GM19463 (cell line): ENCODE data around the gene TAB3.

Experiments
- ATAC-seq: cut with Tn5 transposase; IDR thresholded peaks from one replicate; pipeline ENCODE4 v1.9.1; 2021; ENCODE audit warnings: mild to moderate bottlenecking, moderate library complexity; ENCODE audit not compliant: unreplicated experiment

The TAB3 gene, protein sequence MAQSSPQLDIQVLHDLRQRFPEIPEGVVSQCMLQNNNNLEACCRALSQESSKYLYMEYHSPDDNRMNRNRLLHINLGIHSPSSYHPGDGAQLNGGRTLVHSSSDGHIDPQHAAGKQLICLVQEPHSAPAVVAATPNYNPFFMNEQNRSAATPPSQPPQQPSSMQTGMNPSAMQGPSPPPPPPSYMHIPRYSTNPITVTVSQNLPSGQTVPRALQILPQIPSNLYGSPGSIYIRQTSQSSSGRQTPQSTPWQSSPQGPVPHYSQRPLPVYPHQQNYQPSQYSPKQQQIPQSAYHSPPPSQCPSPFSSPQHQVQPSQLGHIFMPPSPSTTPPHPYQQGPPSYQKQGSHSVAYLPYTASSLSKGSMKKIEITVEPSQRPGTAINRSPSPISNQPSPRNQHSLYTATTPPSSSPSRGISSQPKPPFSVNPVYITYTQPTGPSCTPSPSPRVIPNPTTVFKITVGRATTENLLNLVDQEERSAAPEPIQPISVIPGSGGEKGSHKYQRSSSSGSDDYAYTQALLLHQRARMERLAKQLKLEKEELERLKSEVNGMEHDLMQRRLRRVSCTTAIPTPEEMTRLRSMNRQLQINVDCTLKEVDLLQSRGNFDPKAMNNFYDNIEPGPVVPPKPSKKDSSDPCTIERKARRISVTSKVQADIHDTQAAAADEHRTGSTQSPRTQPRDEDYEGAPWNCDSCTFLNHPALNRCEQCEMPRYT

DNA sequence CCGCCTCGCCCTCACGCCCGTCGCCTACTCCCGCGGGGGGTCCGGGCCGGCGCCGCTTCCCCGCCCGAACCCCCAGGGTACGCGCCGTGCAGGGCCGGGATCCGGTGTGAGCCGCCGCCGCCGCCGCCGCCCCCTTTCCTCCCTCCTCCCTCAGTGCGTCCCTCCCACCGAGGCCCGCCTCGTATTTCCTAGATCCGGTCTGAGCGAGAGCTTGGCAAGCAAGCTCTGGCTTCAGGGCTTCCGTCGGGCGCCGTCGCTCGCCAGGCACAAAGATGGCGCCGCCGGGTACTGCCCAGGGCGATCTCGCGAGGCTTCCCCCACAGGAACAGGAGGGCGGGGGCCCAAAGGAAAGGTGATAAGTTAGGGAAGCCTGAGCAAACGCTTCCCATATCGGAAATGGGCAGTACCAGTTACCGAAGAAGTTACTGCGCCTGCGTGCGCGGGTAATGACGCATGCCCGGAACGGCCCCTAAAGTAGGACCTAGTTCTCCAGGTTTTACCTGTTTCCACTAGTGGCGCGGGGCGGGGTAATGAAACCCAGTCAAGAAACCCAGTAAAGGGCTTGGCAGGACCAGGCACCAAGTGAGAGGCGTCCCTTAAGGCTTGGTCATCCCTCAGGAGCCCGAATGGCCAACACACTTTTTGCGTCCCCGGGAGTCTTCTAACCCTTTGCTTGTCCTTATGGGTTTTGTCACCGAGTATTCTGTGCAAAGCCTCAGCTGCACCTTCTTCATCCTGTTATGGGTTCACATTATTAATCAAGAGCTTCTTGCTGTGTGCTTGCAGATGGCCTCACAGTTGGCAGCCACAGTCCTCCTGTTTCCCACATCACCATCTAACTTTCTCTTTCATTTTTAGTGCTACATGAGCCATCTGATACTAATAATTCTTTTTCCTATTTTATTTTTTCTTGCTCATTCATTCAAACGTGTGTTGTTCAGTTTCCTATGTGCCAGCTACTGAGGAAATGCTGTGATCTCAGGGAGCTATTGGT is at the start of gene TAB3:
Gene TAB3 (minus strand): TSS at position 108 of the 994 bp plus-strand sequence. CDS start 29,666 bp downstream, outside the sequence.
- ATAC-seq = peak; percentile 90

DNA sequence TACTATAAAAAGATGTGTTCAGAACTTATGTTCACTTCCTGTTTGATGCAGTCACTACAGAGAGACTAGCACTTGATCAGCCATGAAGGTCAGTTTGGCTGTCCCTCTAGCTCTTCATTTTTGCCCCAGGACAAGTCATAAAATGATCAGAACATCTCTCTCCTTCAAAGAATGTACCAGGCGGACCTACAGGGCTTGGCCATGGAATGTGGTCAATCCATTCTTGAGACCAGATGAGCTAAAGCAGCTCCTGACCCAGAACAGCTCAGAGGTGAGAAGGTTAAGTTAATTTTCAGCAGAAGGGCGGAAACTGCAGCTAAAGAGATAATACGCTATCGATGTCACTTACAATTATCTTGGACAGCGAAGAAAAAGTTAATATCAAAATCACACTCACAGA is 49.2 kb upstream of the TAB3 start:
- ATAC-seq = no peak

DNA sequence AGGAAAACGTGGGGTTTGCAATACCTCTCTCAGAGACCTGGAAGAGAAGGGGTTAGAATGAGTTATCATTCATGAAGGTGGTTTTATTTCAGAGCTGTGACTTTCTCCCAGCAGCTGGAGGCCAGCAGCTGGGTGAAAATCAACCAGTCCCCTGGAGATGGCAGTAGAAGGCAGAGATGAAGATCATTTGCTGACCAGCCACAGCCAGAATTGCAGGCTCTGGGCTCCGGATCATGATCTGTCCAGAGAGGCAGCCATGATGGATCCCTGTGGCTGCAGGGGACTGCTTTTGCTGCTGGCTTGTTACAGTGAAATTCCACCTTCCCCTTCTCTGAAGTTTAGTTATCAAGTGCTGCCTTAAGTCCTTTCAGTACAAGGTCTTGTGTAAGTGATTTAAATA is 46.9 kb upstream of the TAB3 start:
- no peak for ATAC-seq

DNA sequence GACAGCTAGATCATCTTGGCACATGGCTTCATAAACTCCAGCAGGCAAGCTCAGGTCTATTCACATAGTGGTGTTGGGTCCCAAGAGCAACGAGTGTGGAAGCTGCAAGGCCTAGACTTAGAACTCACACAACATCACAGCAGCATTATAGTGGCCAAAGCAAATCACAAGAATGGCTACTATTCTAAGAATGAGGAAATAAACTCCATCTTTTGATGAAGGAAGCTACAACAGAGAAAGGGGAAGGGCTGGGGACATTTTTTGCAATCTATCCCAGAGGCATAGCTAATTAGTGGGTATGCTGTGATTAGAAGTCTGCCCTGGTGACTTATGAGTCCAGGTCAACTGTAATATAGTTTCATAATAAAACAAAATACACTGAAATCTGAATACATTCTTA is 42.9 kb upstream of the TAB3 start:
- no peak for ATAC-seq

DNA sequence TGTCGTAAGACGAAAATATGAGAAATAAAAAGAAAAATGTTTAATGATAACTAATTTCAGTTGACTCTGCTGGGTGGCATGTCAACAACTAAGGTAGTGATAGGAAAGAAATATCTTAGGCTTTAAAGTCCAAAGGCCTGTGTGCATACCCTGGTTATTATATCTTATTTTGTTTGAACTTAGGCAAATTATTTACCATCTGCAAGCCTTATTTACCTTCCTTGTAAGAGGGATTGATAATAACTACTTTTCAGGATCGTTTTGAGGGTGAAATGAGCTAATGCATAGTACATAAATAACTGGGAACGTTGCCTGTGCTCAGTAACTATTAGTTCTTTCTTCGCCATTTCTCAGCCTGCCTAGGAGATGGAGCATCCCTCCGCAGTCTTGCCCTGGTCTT is 41.6 kb upstream of the TAB3 start:
- ATAC-seq = no peak

DNA sequence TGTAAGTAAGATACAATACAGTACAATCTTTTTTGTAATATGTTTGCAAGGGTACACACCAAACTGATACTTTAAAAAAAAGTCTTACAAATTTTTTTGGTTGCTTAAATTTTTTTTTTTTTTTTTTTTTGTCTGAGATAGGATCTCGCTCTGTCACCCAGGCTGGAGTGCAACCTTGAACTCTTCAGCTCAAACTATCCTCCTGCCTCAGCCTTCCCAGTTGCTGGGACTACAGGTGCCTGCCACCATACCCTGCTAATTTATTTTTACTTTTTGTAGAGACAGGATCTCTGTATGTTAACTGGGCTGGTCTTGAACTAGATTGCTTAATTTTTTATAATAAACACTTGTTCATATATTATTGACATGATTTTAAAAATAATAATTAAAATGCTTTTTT is 41.1 kb upstream of the TAB3 start:
- no peak for ATAC-seq

DNA sequence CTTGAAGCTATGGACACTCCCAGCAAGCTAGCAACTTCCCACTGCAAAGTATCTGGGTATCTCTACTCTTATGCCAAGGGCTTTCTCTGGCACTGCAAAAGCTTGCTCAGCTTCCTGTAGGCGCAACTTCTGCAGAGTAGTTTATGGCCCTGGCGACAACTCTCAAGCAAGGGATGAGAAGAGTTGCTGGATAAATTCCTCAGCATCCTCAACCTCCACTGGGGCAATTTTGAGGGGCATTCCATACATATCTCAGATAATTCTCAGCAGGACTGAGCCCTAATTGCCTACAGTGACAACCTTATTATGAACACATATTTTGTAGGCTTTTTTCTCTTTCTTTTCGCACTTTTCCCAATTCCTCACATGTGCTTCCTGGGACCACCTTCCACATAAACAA is 31.2 kb upstream of the TAB3 start:
- ATAC-seq = no peak

DNA sequence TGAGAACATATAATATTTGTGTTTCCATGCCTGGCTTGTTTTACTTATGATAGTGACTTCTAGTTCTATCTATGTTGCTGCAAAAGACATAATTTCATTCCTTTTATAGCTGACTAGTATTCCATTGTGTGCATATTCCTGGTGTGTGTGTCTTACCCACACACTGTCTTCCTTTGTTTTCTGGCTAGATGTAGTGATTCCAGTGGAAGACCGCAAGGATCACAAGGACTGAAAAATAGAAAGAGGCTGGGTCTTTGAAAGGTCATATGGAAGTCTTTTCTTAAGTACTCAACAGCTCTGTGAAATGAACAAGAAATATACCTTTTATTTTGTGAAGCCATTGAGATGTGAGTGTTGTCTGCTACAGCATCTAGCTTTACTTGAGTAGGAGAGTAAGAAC is 29.4 kb upstream of the TAB3 start:
- no peak for ATAC-seq

DNA sequence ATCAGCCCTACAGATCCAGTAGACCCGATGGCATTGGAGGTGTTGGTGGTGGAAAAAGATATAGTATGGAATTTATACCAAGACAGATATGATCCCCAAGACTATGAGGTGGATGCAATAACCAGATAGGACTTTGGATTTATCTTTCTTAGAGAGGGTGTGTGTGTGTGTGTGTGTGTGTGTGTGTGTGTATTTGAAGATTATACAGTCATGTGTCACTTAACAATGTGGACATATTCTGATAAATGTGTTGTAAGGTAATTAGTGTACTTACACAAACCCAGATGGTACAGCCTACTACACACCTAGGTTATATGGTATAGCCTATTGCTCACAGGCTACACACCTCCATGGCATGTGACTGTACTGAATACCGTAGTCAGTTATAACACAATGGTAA is 24.4 kb upstream of the TAB3 start:
- ATAC-seq = no peak

DNA sequence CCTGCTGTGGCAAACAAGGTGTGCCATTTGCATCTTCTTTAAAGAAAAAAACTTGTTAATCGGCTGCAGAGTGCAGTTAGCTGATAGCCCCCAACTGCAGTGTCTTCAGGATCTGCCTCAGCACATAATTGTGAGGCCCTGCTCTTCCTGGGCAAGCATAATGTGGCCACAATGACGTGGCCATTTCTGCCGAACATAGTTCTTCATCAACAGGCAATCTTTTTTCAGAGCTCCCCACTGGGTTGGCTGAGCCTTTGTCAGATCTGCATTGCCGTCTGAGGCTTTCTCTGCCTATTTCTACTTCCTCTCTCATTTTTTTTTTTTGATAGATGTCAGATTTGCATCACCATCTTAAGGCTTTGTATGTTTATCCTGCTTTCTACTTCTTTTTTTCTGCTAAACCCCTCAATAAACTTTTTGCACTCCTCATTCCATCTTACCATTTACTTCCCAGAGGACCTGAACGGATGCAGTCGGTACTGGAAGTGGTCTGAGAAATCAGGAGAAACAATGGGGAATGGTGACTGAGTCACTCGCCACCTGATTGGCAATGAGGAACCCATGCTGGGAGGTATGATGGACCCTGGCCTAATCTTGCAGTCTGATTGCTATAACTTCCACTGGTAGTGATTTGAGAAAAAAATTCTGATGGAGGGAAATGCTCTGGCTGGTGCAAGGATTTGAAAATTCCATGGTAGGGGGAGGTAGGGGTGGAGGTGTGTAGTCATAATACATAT is 21.2 kb upstream of the TAB3 start:
- no peak for ATAC-seq

DNA sequence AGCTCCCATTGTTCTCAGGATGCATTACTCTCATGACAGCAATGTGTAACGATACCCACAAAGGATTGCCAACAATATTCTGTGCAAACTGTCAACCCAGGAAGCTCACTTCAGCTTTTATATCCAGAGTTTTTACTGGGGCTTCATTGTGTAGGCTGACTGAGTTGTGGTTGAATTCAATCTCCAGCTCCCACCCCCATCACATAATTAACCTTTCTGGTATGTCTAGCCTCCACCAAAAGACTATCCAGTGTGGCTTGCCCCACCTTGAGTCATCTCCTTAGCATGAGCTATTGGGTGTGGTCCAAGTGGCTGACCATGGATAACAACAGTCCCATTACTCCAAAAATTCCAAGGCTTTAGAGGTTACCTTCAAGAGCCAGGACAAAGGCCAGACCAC is 17.7 kb upstream of the TAB3 start:
- ATAC-seq = no peak

DNA sequence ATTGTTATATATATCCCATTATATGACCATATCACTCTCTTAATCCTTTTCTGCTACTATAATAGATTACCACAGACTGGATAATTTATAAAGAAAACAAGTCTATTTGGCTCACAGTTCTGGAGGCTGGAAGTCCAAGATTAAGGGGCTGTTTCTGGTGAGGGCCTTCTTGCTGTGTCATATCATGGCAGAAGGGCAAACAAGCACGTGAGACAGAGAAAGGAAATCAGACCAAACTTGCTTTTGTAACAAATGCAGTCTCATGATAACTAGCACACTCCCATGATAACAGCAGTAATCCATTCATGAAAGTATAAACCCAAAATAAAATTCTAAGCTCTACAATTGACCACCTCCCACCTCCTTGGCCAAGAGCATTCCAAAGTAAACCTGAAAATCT is 16.3 kb upstream of the TAB3 start:
- ATAC-seq = no peak

DNA sequence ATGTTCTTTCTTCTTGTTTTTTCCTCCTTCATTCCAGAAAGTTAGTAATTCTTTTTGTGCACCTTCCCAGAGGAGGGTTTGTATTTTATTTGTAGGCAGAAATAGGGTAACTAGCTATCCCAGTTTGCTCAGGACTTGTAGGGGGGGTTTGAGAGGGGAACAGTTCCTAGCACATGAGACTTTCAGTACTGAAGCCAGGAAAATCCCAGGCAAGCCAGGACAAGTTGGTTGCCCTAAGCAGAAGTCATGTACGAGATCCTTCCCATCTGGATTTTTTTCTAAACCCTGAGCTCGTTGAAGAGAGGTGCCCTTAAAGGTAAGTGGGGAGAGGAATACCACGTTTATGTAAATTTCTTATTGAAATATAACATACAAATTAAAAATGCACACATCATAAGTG is 15.6 kb upstream of the TAB3 start:
- ATAC-seq = no peak

DNA sequence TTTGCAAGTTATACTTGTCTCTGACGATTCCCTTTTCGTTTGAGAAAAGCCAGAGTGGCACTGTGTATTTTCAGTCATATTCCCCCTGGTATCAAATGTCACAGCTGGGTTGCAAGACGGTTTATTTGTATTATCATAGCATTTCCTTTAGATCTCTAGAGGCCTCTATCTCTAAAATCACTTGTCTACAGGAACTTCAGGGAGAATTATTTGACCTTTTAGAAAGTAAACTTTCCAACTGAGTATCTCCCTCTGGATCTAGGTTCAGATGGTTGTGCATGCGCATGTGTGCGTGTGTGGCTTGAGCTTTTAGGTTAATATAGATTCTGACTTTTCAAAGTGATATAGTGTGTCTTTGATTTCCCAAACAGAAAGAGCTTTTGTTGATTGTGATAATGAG is 15.1 kb upstream of the TAB3 start:
- no peak for ATAC-seq

DNA sequence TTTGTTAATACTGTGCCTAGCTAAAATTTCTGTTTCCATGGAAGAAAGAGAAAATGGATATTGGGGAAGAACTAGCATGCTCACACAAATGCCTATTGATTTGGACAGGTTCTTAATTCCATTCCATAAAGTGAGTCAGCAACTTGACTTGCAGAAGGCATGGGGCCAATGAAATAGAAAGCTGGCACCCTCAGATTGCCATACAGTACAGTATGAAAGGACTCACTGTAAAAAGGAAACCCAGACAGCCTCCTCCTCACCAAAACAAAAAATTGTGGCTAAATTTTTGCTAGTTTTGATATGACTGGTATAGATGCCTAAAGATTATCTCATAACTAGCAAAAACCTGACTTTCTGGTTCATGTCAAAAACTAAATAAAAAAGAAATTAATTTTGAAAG is 11.2 kb upstream of the TAB3 start:
- ATAC-seq = no peak

DNA sequence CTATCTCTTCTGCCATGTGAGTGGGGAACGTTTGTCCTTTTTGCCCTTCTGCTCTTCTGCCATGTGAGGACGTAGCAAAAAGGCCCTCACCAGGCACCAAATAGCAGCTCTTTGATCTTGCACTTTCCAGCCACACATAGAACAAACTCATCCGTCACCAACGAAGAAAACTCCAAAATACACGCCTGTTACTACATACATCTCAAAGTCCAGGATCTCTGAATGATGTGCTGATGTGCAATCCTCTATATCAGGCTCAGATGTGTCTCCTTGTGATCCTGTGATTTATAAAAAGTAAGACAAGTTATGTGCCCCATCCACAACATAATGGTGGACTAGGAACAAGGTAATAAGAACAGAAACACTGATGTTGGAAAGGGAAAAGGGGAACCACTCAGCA is 9.8 kb upstream of the TAB3 start:
- no peak for ATAC-seq

DNA sequence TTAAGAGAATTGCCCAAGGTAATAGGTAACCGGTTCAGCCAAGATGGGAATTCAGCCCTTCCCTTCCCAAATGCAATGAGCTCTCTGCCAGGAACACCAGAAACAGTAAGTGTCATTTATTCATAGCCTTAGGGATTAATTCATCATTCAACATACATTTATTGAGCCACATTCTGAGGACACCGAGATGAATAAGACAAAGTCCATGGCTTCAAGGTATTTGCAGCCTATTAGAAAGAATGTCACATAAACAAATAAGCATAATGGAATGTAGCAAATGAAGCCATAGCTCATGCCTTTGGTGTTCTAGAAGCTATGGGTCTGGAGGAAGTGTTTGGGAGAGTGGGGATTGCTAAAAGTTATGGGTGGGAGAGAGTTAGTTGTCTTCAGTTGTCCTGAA is 6.3 kb upstream of the TAB3 start:
- no peak for ATAC-seq

DNA sequence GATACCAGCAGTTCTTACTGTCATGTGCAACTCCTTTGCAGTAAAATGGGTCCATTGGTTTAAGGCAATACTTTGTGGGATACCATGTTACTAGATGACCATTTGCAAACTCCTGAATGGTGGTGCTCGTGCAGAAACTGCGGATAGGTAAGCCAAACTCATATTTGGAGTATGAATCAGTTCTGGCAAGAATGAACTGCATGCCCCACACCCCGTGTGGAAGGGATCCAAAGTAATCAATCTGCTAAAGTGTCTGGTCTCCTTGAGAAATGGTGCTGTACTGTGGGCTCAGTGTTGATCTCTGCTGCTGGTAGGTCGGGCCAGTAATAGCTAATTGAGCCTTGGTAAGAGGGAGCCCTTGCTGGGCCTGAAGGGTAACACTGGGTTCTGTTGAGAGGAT is 4.2 kb upstream of the TAB3 start:
- ATAC-seq = no peak

DNA sequence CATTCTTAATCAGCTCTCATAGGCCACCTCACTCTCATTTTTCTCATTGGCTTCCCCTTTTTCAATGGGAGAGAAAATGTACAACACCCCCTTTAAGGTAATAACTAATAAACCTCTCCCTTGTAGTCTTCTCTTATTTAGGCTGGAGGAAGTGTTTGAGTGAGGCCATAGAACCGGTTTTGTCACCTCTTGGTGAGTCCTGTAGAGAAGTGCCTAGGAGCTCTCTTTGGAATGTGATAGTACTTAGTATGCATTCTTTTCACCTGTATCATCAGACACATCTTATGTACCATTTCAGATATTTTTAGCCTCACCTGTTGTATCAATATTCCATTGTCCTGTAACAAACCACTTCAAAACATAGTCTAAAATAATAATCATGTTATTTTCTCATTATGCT is 3.5 kb upstream of the TAB3 start:
- ATAC-seq = no peak

DNA sequence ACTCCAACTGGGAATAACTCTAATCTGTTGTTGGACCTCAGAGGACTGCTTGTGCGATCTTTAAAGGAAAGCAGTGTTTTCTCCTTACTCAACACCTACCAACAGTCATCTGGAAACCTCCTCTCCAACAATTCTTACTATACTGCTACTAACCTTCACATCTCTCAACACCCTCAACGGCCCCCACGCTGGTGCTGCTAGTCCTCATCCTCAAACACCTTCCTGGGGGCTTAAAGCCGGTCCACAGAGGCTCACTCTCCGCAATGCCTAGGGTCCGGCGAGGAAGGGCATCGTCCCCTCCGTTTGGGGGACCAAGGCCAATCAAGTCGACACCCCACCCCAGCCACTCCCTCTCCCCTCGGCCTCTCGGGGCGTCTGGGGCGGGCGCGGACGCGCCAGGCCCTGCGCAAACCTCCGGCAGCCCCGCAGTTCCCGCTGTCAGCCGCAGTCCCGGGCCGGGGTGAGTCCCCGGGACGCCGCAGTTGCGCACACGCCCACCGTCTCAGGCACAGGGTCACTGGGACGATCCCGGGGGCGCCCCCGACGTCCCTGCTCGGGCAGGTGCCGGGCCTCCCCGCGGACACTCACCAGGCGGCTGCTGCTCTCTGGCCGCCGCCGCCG is 418 bp downstream of the TAB3 start:
- ATAC-seq = peak; percentile 26
